PC-9 (cell line): Measurements from ENCODE around the gene SLX1A. TPM values are rescaled to one million over a fixed set of nuclear protein-coding genes. Genes with fewer than 3 reads are reported as not detected.
"Not testable (repeated sequence)": the region's sequence is repeated elsewhere in the genome, so short reads cannot be mapped to it uniquely, and the experiment has no call there.

Source experiments
- BruUV-seq: library from RNA; stranded (reverse); fragments of 400-500 nt; replicated peaks from 2 replicates; lab custom pipeline; 2021; lab: Mats Ljungman, UMichigan
- CTCF ChIA-PET: fragments of 300-600 bp; sonication (Branson Sonifier 250); formaldehyde crosslinking; loops from one replicate; lab custom pipeline; 2022; ENCODE audit warnings: antibody characterized with exemption; lab: Charles Lee
- POLR2A ChIA-PET: fragments of 300-600 bp; sonication (Branson Sonifier 250); formaldehyde crosslinking; loops from one replicate; lab custom pipeline; 2022; ENCODE audit warnings: antibody characterized with exemption; ENCODE audit not compliant: unreplicated experiment; lab: Charles Lee
- DNase-seq, 2 experiments: peaks; one replicate each; pipeline versions ENCODE4 v3.0.0 to v3.0.0-alpha.2; 2015 to 2022; ENCODE audit warnings: mixed read lengths in 1 of 2
- H2AFZ ChIP-seq: fragments of 200-600 bp; sonication (generic); 2 replicates; pipeline ENCODE4 v1.8.1; 2017; ENCODE audit warnings: antibody characterized with exemption
- H3F3A ChIP-seq: fragments of 200-600 bp; sonication (generic); 2 replicates; pipeline ENCODE4 v1.8.1; 2017; ENCODE audit warnings: antibody characterized with exemption, mild to moderate bottlenecking, low read depth; ENCODE audit not compliant: insufficient read depth
- H3K27ac ChIP-seq: fragments of 200-600 bp; sonication (generic); 2 replicates; pipeline ENCODE4 v1.6.1; 2016; ENCODE audit warnings: mixed run types
- H3K27me3 ChIP-seq: fragments of 200-600 bp; sonication (generic); 2 replicates; pipeline ENCODE4 v1.6.1; 2016; ENCODE audit warnings: low read depth, mixed run types; ENCODE audit not compliant: insufficient read depth
- H3K36me3 ChIP-seq: fragments of 200-600 bp; sonication (generic); 2 replicates; pipeline ENCODE4 v1.6.1; 2016; ENCODE audit warnings: low read depth, mixed run types
- H3K4me1 ChIP-seq: fragments of 200-600 bp; sonication (generic); replicated peaks from 2 replicates; pipeline ENCODE4 v1.6.1; 2016; ENCODE audit warnings: mixed run types; ENCODE audit not compliant: insufficient read depth
- H3K4me2 ChIP-seq: fragments of 200-600 bp; sonication (generic); 2 replicates; pipeline ENCODE4 v1.6.1; 2017; ENCODE audit warnings: mixed run types
- H3K4me3 ChIP-seq: fragments of 200-600 bp; sonication (generic); 2 replicates; pipeline ENCODE4 v1.6.1; 2016; ENCODE audit warnings: mixed run types
- H3K79me2 ChIP-seq: fragments of 200-600 bp; sonication (generic); 2 replicates; pipeline ENCODE4 v1.6.1; 2017; ENCODE audit warnings: low read depth, mixed run types
- H3K9me2 ChIP-seq: fragments of 200-600 bp; sonication (generic); 2 replicates; pipeline ENCODE4 v1.8.1; 2017; ENCODE audit warnings: mild to moderate bottlenecking; ENCODE audit not compliant: insufficient read depth
- H3K9me3 ChIP-seq: fragments of 200-600 bp; sonication (generic); 2 replicates; pipeline ENCODE4 v1.8.1; 2016; ENCODE audit warnings: low read depth; ENCODE audit not compliant: insufficient read depth
- H4K20me1 ChIP-seq: fragments of 200-600 bp; sonication (generic); 2 replicates; pipeline ENCODE4 v1.8.1; 2017; ENCODE audit not compliant: insufficient read depth
- intact Hi-C: fragments of 100-400 bp; cut with micrococcal nuclease; formaldehyde crosslinking; loops from one replicate; pipeline ENCODE4 v1.10.0; 2022; ENCODE audit not compliant: unreplicated experiment
- total RNA-seq: library from RNA; stranded (reverse); gene quantifications from 2 replicates; pipeline ENCODE4 v1.2.3, GENCODE V29; 2021

SLX1A gene
- total RNA-seq, 1 experiment from 2014 or later: 100 TPM

DNA sequence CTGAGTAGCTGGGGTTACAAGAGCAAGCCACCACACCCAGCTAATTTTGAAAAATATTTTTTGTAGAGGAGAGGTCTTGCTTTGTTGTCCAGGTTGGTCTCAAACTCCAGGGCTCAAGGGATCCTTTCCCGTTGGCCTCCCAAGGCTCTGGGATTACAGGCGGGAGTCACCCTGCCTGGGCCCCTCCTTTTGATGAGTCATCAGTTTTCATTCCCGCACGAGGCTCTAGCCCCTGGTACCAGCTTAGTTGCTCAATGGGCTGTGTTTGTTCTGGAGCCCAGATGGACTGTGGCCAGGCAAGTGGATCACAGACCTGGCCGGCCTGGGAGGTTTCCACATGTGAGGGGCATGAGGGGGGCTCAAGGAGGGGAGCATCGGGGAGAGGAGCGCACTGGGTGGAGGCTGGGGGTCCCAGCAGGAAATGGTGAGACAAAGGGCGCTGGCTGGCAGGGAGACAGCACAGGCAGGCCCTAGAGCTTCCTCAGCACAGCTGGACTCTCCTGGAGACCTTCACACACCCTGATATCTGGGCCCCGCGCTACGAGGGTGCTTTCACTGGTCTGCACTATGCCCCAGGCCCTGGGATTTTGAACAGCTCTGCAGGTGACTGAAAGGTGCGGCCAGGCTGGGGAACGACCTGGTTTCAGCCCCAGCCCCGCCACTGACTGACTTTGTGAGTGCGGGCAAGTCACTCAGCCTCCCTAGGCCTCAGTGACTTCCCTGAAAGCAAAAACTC lies 6.1 kb downstream of the SLX1A start:
- H4K20me1 ChIP-seq, BruUV-seq, H2AFZ ChIP-seq, DNase-seq, intact Hi-C loops, H3K9me2 ChIP-seq, H3K4me3 ChIP-seq, H3F3A ChIP-seq, H3K27me3 ChIP-seq, CTCF ChIA-PET, H3K4me1 ChIP-seq, H3K36me3 ChIP-seq, H3K27ac ChIP-seq, H3K9me3 ChIP-seq, POLR2A ChIA-PET, H3K4me2 ChIP-seq, H3K79me2 ChIP-seq: not testable (repeated sequence)

DNA sequence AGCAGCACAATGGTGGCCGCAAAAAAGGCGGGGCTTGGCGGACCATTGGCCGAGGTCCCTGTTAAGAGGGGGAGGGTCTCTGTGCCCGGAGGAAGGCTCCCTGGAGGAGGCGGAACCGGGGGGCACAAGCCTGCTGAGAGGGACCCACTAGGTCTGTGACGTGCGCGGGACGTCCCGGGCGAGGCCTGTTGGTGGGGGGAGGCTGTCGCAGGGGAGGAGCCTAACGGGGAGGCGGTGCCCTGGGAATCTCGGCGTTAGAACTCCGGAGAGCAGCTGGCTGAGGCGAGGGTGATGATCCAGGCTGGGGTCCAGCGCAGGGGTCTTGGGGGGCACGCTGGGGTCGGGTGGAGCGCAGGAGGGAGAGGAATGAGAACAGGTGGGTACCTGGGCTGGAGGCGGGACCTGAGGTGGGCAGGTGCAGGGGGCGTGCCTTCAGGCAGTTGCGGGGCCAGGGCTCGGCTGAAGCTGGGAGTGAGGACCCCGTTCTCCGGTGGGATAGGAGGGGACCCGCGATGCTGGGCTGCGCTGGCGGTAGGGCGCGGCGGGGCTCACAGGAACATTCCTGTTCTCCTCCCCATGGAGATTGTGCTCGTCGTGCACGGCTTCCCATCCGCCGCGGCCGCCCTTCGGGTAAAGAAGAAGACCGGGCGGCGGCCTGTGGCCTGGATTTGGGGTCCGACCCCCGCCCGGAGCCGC lies 12.0 kb downstream of the SLX1A start:
- POLR2A ChIA-PET, CTCF ChIA-PET, H3K36me3 ChIP-seq, H3F3A ChIP-seq, H2AFZ ChIP-seq, H3K79me2 ChIP-seq, intact Hi-C loops, H4K20me1 ChIP-seq, H3K9me2 ChIP-seq, H3K27me3 ChIP-seq, H3K9me3 ChIP-seq, H3K4me1 ChIP-seq: not testable (repeated sequence)
- H3K4me2 ChIP-seq: peak overlapping the region; percentile 68
- TSS peak; percentile 56 for BruUV-seq
- H3K4me3 ChIP-seq: peak overlapping the region; percentile 60; the same call in 1 of the 2 replicates
- peak in 1 of 2 experiments; percentile 46 for DNase-seq
- H3K27ac ChIP-seq: peak overlapping the region; percentile 54; the same call in 1 of the 2 replicates

DNA sequence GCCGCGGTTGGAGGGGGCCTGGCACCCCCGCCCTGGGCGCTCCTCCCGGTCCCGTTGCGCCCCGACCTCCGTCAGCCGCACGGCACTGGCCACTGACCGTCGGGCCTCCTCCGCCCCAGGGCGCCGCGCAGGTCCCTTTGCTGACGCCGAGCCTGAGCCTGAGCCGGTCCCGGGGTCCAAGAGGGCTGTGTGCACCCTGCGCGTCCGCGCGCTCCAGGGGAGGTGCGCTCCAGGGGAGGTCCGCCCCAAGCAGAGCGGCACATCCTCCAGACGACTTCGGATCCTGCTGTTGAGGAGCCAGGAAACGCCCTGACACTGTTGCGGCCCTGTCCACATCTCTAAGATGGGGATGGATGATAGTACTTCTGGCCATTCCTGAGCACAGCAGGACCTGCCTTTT lies 12.6 kb downstream of the SLX1A start:
- peak overlapping the region; percentile 60; the same call in 1 of the 2 replicates for H3K4me3 ChIP-seq
- H3K9me3 ChIP-seq, BruUV-seq, H3K79me2 ChIP-seq, DNase-seq, POLR2A ChIA-PET, H3F3A ChIP-seq, CTCF ChIA-PET, H3K9me2 ChIP-seq, H4K20me1 ChIP-seq, H3K4me1 ChIP-seq, H3K27me3 ChIP-seq, intact Hi-C loops, H3K36me3 ChIP-seq, H2AFZ ChIP-seq: not testable (repeated sequence)
- H3K27ac ChIP-seq: peak overlapping the region; percentile 54; the same call in 1 of the 2 replicates
- peak overlapping the region; percentile 68 for H3K4me2 ChIP-seq

DNA sequence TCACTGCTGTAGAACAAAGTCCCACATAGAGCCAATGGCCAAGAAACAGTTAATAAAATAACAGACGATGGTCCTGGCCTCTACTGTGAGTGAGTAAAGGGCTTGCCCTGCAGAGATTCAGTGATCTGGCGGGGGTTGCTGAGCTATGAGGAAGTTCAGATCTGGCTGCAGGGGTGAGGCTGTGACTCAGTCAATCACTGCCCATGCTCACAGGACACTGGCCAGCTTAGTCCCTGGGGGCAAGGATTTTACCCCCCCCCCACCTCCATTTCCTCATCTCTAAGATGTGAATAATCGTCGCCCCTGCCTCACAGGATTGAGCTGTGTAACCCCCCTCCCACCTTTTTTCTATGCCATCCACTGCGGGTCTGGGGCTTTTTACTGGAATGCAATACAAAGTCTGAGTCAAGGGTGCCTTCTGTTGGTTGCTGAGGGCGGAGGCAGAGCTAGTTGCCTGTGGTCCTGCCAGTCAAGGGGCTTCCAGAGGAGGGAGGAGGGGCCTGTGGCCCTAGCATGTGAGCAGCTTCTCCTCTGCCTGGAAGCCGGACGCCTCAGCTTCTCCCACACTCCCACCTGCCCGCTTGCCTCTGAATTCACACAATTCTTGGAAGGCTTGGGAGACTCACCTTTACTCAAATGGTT lies 13.5 kb downstream of the SLX1A start:
- H3K9me2 ChIP-seq, H3K36me3 ChIP-seq, H3F3A ChIP-seq, H3K27ac ChIP-seq, H3K9me3 ChIP-seq, H3K79me2 ChIP-seq, H3K27me3 ChIP-seq, H2AFZ ChIP-seq, H4K20me1 ChIP-seq, BruUV-seq, H3K4me1 ChIP-seq, intact Hi-C loops, CTCF ChIA-PET, H3K4me2 ChIP-seq, H3K4me3 ChIP-seq: not testable (repeated sequence)
- peak in 1 of 2 experiments; percentile 83 for DNase-seq
- POLR2A ChIA-PET: interaction anchor here (0.5 to 0.7 kb wide), 3 partner anchors 62 to 200 kb away, joined by 3 to 5 read pairs (median 3); no protein-coding TSS in a partner anchor

DNA sequence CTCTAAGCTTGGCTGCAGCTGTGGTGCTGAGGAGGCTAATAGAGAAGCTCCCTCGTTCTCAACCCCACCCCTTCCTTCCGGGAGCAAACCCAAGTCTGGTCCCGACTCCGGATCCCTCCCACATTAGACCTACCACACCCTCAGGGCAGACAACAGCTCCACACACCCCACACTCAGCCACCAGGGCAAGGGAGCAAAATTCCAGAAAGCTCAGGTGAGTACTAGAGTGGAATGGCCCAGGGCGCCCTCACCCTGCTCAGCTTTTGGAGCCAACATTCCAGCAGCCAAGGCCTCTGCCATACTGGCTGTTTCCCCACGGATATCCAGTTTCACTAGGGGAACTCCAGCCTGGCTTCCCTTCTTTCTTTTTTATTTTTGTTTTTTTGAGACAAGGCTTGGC lies 15.4 kb downstream of the SLX1A start:
- H3K4me3 ChIP-seq, H3K4me1 ChIP-seq, H3K79me2 ChIP-seq, H3K36me3 ChIP-seq, BruUV-seq, H3K27me3 ChIP-seq, H3K27ac ChIP-seq, H3K9me2 ChIP-seq, POLR2A ChIA-PET, H2AFZ ChIP-seq, H3F3A ChIP-seq, CTCF ChIA-PET, H3K9me3 ChIP-seq, H3K4me2 ChIP-seq, intact Hi-C loops, H4K20me1 ChIP-seq: not testable (repeated sequence)
- DNase-seq: peak in 1 of 2 experiments; percentile 93

DNA sequence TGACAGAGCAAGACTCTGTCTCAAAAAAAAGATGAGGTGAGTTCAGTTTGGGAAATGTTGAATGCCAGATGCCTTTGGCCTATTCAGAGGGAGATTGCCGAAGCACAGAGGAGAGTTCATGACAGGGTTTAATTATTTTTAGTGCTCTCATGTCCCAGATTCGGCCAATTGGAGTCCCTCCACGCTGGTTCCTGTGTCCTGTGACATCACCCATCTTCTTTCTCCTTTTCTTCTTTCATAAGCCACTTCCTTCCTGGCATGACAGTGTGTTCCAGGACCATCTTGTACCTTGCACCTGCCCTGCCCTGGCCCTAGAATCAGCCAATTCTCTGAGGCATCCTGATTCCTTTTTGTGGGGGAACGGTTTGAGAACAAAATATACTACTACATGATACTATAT lies 17.7 kb downstream of the SLX1A start:
- H3K9me3 ChIP-seq, H3K4me2 ChIP-seq, H3K27me3 ChIP-seq, H2AFZ ChIP-seq, DNase-seq, H3K4me1 ChIP-seq, intact Hi-C loops, H3K36me3 ChIP-seq, CTCF ChIA-PET, BruUV-seq, H4K20me1 ChIP-seq, H3K79me2 ChIP-seq, H3K27ac ChIP-seq, H3K9me2 ChIP-seq, POLR2A ChIA-PET, H3F3A ChIP-seq, H3K4me3 ChIP-seq: not testable (repeated sequence)

DNA sequence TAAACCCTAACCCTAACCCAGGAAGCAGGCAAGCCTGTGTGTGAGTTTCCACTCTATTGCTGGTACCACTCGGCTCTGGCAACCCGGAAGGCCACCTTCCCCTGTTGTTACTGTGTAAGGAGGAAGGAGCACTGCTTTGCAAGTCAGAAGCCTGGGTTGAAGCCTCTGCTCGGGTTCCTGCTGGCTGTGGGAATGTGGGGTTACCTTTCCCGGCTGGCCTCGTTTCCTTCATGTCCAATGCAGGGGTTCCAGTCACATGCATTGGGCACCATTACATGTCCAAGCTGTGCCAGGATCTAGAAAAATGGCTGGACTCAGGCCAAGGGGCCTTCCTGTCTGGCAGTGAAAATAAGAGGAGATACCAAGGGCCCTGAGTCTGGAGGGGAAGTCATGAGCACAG lies 23.4 kb downstream of the SLX1A start:
- BruUV-seq, H3K4me3 ChIP-seq, intact Hi-C loops, H3K9me2 ChIP-seq, POLR2A ChIA-PET, H3K27ac ChIP-seq, H3K9me3 ChIP-seq, H3K79me2 ChIP-seq, H3K4me2 ChIP-seq, H3K36me3 ChIP-seq, H3K4me1 ChIP-seq, H4K20me1 ChIP-seq, H3K27me3 ChIP-seq, CTCF ChIA-PET, H2AFZ ChIP-seq, H3F3A ChIP-seq: not testable (repeated sequence)
- peak in 1 of 2 experiments; percentile 4 for DNase-seq
